ENCODE results near the gene KLRD1. TPM values are rescaled to one million over a fixed set of nuclear protein-coding genes. Genes with fewer than 3 reads are reported as not detected.

Gene KLRD1
- total RNA-seq: not detected in 2 replicates

DNA sequence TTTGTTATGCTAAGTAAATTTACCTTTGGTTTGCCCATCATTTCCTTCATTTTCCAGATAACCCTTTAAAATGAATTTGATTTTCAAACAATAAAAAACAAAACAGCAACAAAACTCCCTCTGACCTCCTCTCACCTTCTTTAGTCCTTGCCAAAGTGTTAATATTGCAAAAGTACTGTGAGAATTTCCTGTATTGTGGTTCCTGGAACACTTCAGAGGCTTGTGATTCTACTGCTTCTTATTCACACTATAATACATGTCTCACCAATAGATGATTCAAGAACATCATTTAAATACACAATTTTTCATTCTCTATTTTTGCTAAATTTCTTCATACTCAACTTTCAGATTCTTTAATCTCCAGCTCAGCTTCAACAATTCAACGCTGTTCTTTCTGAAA, at the start of gene KLRD1:
TSS of gene KLRD1 (plus strand) at position 241 of the 400 bp plus-strand sequence. CDS start 208 bp downstream, outside the sequence.
- no peak for DNase-seq (ENCODE audit: low read depth)
- TF ChIP-seq, protein P1, sequence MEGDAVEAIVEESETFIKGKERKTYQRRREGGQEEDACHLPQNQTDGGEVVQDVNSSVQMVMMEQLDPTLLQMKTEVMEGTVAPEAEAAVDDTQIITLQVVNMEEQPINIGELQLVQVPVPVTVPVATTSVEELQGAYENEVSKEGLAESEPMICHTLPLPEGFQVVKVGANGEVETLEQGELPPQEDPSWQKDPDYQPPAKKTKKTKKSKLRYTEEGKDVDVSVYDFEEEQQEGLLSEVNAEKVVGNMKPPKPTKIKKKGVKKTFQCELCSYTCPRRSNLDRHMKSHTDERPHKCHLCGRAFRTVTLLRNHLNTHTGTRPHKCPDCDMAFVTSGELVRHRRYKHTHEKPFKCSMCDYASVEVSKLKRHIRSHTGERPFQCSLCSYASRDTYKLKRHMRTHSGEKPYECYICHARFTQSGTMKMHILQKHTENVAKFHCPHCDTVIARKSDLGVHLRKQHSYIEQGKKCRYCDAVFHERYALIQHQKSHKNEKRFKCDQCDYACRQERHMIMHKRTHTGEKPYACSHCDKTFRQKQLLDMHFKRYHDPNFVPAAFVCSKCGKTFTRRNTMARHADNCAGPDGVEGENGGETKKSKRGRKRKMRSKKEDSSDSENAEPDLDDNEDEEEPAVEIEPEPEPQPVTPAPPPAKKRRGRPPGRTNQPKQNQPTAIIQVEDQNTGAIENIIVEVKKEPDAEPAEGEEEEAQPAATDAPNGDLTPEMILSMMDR (conservative IDR thresholded peaks at IDR 0.05; ENCODE audit: low read depth, low read length): no peak
- H3K4me3 ChIP-seq (ENCODE audit: low read depth, low read length): no peak within 1 kb of the TSS

- no peak overlapping the region for H3K4me3 ChIP-seq (ENCODE audit: low read depth, low read length)
- TF ChIP-seq, protein P1 (conservative IDR thresholded peaks at IDR 0.05; ENCODE audit: low read depth, low read length): no peak
- no peak for DNase-seq (ENCODE audit: low read depth)
Observed at GRCh38 chr12:10260927-10261326, 46.7 kb upstream of the KLRD1 start.

GRCh38 chr12:10268037-10268436, 39.6 kb upstream of the KLRD1 start:
- no peak for DNase-seq (ENCODE audit: low read depth)
- H3K4me3 ChIP-seq (ENCODE audit: low read depth, low read length): no peak overlapping the region
- TF ChIP-seq, protein P1 (conservative IDR thresholded peaks at IDR 0.05; ENCODE audit: low read depth, low read length): no peak

DNA sequence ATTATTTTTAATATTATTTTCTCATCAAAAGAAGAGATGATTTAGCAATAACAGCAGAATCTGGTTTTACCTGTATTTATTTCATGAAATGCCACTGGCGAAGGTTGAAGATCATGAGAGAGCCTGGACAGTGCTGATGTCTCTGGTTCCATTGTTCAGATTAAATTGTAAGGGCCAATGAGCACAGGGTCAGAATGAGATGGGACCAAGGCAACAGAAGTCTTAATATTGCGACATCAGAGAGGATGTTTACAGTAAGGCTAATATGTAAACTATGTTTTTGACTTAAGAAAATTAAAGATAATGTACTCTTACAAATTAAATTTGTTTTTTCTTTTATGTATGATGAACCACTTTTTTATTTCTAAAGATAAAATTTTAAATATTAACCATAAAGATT, 35.2 kb upstream of the KLRD1 start:
- TF ChIP-seq, protein P1 (conservative IDR thresholded peaks at IDR 0.05; ENCODE audit: low read depth, low read length): no peak
- no peak for DNase-seq (ENCODE audit: low read depth)

DNA sequence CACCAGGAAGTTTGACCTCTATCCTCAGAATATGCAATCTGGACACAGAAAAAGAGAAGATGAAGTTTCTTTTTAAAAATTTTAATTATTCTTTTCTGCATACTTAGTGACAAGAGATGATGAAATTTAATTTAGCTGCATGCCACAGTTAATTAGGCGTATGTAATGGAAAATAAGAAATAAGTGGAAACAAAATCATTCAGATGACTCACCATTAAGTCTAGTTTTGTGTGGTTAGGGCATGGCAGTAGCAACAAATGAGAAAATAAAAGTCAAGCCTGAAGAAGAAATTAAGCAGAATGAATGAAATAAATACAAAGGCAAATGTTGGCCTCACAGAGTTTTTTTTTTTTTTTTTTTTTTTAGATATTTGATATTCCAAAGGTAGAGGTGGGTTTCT, 30.9 kb upstream of the KLRD1 start:
- no peak overlapping the region for H3K4me3 ChIP-seq (ENCODE audit: low read depth, low read length)
- DNase-seq (ENCODE audit: low read depth): no peak
- TF ChIP-seq, protein P1 (conservative IDR thresholded peaks at IDR 0.05; ENCODE audit: low read depth, low read length): no peak

More for the DNA sequence above, 35.2 kb upstream of the KLRD1 start:
- no peak overlapping the region for H3K4me3 ChIP-seq (ENCODE audit: low read depth, low read length)

GRCh38 chr12:10278104-10278503, 29.6 kb upstream of the KLRD1 start:
- DNase-seq (ENCODE audit: low read depth): no peak
- H3K4me3 ChIP-seq (ENCODE audit: low read depth, low read length): no peak overlapping the region
- TF ChIP-seq, protein P1 (conservative IDR thresholded peaks at IDR 0.05; ENCODE audit: low read depth, low read length): no peak

DNA sequence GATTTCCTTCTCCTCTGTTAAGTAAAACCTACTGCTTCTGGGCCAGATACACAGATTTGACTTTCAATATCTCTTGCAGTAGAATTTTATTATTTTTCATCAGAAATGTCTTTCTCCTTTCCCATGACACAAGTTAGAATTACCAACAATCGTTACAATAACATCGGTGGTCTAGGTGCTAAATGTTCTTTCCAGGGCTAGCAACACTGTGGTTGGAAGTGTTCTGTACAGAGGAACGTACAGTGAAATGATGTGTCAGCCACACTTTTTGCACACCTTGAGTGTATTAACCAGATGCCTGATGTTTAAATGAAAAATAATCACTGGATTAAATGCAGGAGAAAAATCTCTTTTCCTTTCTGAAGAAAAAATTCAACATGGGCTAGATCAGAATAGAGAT, 27.7 kb upstream of the KLRD1 start:
- no peak for DNase-seq (ENCODE audit: low read depth)
- H3K4me3 ChIP-seq (ENCODE audit: low read depth, low read length): no peak overlapping the region
- TF ChIP-seq, protein P1 (conservative IDR thresholded peaks at IDR 0.05; ENCODE audit: low read depth, low read length): no peak
